Fibroblast of lung (primary cell): ENCODE results near the gene CCDC27.

Source experiments
- EZH2 ChIP-seq: IDR thresholded peaks from 2 replicates; pipeline ENCODE4 v1.5.1; 2012; ENCODE audit warnings: low read length, control low read depth, mild to moderate bottlenecking; ENCODE audit errors: missing control alignments
- TF ChIP-seq, protein P1 (sequence below), 2 donors: IDR thresholded peaks in 1 of 2; conservative IDR thresholded peaks in 1 of 2; 1 replicate in 1 of 2; 2 replicates in 1 of 2; pipeline ENCODE4 v1.5.1; 2011 to 2012; ENCODE audit warnings: low read length in 2 of 2, control low read depth in 1 of 2, inconsistent platforms in 1 of 2, low read depth in 1 of 2, mild to moderate bottlenecking in 1 of 2

DNA sequence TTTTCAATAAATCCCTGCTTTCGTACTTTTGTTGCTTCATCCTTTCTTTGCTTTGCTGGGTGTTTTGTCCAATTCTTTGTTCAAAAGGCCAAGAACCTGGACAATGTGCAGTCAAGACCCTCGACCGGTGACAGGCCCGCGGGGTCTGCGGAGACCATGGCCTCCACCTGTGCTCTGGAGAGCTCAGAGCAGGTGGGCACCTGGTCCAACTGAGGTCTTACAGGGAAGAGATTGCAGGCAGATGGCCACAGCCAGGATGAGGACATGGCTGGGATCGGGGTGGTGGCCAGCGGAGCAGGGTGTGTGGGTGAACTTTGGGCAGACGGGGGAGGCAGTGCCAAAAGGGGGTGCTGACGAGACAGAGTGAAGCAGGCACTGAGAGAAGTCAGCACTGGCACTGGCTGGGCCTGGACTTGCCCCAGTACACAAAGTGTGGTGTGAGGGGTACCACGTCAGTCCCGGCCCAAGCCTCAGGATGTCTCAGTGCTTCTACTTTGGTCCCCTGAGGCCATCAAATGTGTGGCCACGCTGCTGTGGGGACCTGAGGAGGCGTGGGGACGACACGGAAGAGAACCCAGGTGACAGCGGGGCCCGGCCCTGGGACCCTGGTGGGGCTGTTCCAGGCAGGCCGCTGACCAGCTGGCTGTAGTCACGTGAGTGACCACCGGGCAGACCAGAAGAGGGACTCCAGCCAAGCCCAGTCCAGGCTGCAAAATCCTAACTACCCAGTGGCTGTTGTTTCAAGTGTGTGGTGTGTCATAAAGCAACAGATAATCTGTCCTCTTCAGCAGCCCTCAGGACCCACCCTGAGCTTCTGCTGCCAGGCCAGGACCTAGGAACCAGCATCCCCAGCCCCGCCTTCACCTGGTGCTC, 10.4 kb upstream of the CCDC27 start:
- TF ChIP-seq, protein P1, sequence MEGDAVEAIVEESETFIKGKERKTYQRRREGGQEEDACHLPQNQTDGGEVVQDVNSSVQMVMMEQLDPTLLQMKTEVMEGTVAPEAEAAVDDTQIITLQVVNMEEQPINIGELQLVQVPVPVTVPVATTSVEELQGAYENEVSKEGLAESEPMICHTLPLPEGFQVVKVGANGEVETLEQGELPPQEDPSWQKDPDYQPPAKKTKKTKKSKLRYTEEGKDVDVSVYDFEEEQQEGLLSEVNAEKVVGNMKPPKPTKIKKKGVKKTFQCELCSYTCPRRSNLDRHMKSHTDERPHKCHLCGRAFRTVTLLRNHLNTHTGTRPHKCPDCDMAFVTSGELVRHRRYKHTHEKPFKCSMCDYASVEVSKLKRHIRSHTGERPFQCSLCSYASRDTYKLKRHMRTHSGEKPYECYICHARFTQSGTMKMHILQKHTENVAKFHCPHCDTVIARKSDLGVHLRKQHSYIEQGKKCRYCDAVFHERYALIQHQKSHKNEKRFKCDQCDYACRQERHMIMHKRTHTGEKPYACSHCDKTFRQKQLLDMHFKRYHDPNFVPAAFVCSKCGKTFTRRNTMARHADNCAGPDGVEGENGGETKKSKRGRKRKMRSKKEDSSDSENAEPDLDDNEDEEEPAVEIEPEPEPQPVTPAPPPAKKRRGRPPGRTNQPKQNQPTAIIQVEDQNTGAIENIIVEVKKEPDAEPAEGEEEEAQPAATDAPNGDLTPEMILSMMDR (conservative IDR thresholded peaks at IDR 0.05 in 1 of 2, IDR thresholded peaks at IDR 0.05 in 1 of 2; ENCODE audit: low read depth in 1 of 2, low read length in 2 of 2), result no peak
- TF ChIP-seq EZH2, result no peak
